HG03558 (cell line): Measurements from ENCODE around the gene PDE3A.
"Not testable (repeated sequence)": the region's sequence is repeated elsewhere in the genome, so short reads cannot be mapped to it uniquely, and the experiment has no call there.

Experiments used
- ATAC-seq: cut with Tn5 transposase; IDR thresholded peaks from one replicate; pipeline ENCODE4 v1.9.1; 2021; ENCODE audit warnings: moderate number of reproducible peaks; ENCODE audit not compliant: unreplicated experiment; ENCODE audit errors: extremely low read depth

PDE3A gene

GRCh38 chr12:20525064-20525610, 156.8 kb downstream of the PDE3A start:
- ATAC-seq: no peak

DNA sequence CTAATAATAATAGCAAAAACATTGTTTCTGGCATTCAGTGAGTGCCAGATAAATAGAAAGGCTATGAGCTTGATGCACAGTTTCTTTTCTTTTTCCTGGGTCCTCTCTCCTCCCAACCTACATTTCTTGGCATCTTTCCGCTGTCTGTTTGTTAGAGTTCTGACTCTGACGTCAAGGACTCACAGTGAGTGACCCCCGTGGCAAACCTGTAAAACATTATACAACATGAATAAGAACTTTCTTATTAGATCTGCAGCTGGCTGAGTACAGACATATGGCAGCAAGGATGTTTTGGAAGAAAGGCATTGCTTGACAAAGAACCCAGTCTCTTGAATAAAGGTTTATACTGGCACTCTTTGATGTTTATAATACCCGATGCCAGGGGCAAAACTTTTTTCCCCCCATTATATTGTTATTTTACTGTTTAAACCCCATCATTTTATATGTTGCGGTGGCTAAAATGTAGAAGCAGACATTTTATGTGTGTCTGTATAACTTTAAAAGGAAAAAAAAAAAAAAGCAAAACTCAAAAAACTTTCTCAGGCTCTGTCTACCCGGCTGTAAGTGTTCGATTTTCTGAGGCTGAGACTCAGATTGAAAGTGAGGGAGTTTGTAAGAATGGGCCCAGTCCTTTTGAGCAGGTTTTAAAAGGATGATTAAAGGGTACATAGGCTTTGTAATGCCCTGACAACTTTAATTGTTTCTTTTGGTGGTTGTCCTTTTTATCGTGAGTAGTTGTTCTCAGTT, 159.3 kb downstream of the PDE3A start:
- ATAC-seq: no peak

- no peak for ATAC-seq
These were observed 159.9 kb downstream of the PDE3A start for GRCh38 chr12:20528208-20528607.

- no peak for ATAC-seq
These were observed 177.9 kb downstream of the PDE3A start for GRCh38 chr12:20546267-20546666.

DNA sequence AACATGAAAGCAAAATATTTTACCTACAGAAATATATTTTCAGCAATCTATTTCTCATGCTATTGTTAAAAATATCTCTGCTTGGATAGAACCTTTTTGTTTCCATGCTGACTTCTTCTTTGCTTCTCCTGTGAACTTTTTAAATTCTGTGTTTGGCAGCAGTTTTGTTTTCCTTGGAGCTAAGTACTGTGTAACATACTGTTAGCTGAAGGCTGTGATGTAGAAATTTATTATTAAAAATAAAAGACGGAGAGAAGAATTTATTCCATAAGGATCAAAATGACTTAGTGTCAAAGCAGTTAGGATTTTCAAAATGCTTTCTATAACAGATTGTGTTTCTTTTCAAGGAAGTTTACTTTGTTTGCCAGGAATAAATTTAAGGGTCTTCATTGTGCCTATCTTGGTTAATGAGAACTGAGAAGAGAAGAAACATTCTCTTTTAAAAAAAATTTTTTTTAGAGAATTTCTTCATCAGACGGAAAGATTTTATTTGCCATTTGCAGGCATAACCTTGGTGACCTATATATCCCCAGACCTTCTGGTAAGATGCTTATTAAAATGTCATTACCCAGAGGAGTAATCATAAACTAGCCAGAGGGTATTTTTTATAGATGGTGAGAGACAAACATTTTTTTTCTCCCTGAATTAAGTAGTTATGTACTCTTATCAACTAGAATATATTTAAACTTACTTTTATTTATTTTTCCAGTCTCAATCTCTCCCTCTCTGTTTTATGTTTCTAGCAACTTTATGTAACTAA, 179.7 kb downstream of the PDE3A start:
- no peak for ATAC-seq

GRCh38 chr12:20548611-20549010, 180.3 kb downstream of the PDE3A start:
- no peak for ATAC-seq

DNA sequence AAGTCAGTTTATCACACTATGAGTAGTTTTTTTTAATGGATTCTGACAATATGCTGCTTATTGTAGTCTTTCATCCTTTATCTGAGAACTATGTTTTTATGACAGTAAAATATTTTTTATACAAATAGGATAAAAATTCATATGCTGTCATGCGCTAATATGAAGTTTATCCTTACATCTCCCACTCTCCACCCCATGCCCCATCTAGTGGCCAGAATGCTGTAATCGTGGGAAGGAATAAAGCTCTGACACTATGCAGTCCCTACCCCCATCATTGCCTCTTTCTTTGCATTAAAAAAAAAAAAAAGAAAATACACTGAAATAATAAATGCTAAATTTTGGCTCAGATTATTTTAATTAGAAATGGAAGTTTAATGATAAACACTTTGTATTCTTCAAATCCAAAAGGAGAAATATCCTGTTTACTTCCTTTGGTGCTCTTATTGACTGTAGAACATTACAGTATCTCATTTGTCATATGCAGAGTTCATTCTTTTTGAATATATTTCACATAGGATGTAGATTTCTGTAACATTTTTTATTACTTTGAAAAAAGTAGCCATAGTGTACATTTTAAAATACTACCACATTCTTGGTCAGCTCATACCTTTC, 180.9 kb downstream of the PDE3A start:
- no peak for ATAC-seq

DNA sequence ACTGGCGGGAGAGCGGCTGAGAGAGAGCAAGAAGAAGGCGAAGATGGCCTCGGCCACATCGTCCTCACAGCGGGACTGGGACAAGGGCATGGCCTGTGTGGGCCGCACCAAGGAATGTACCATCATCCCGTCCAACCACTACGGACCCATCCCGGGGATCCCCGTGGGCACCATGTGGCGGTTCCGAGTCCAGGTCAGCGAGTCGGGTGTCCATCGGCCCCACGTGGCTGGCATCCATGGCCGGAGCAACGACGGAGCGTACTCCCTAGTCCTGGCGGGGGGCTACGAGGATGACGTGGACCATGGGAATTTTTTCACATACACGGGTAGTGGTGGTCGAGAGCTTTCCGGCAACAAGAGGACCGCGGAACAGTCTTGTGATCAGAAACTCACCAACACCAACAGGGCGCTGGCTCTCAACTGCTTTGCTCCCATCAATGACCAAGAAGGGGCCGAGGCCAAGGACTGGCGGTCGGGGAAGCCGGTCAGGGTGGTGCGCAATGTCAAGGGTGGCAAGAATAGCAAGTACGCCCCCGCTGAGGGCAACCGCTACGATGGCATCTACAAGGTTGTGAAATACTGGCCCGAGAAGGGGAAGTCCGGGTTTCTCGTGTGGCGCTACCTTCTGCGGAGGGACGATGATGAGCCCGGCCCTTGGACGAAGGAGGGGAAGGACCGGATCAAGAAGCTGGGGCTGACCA, 183.6 kb downstream of the PDE3A start:
- ATAC-seq: not testable (repeated sequence)

DNA sequence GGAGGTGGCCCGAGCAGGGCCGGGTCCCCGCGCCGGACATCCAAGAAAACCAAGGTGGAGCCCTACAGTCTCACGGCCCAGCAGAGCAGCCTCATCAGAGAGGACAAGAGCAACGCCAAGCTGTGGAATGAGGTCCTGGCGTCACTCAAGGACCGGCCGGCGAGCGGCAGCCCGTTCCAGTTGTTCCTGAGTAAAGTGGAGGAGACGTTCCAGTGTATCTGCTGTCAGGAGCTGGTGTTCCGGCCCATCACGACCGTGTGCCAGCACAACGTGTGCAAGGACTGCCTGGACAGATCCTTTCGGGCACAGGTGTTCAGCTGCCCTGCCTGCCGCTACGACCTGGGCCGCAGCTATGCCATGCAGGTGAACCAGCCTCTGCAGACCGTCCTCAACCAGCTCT, 184.2 kb downstream of the PDE3A start:
- not testable (repeated sequence) for ATAC-seq

DNA sequence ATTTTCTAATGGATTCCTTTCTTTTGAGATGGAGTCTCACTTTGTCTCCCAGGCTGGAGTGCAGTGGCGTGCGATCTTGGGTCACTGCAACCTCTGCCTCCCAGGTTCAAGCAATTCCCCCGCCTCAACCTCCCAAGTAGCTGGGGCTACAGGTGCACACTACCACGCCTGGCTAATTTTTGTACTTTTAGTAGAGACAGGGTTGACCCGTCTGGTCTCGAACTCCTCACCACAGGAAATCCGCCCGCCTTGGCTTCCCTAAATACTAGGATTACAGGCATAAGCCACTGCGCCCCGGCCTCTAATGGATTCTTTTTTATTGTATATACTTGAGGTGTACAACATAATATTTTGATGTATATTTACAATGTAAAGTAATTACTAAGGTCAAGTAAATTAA, 186.7 kb downstream of the PDE3A start:
- ATAC-seq: no peak

DNA sequence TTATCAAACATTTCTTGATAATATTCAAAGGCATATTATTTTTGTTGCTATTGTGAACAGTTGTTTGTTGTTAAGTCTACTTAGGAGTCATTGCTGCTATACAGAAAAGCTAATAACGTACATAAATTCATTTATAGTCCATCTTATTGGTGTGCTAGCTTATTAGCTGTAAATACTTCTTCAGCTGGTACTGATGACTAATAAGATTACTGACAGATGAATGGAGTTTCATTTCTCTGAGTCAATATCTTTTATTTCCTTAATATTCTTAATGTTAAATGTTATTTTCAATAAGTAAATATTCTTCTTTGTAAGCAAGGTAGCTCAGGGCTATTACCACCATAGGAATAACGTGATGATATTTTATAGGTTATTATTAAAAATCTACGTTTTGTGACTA, 187.4 kb downstream of the PDE3A start:
- ATAC-seq: no peak

- no peak for ATAC-seq
These were observed 188.8 kb downstream of the PDE3A start for GRCh38 chr12:20557096-20557495.

GRCh38 chr12:20560935-20561334, 192.6 kb downstream of the PDE3A start:
- no peak for ATAC-seq

DNA sequence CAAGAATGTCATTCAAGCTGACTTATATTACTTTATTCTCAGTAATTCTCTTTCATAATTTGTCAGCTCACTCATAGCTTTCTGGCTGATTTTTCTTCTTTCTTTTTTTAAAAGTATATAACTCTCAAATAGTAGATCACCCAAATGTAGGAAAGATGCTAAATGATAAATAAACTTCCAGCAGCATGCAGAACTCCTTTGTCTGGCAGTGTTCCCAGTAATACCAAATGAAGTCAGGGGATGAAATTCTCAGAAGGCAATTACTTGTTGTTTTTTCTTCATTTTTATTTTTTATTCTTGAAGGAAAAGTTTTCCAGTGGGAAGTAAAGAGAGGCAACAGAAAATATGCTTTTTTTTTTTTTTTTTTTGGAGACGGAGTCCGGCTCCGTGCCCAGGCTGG, 193.5 kb downstream of the PDE3A start:
- no peak for ATAC-seq

GRCh38 chr12:20567413-20567812, 199.1 kb downstream of the PDE3A start:
- ATAC-seq: no peak

DNA sequence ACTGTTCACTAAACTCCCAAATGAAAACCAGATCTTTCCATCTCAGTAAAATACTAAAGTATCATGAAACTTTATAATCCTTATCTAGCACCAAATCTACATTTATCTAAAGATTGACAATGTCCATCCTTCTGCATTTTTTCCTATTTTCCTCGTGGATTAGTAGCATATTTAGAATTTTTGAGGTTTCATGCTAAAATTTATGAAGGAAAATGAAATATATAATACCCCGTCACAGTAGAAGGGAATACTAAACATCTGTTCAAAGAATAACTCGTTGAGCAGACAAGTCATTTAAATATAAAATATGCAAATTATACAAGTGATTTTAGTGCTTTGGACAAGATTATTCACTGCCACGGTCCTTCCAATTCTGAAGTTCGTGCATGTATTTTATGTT, 204.1 kb downstream of the PDE3A start:
- no peak for ATAC-seq

DNA sequence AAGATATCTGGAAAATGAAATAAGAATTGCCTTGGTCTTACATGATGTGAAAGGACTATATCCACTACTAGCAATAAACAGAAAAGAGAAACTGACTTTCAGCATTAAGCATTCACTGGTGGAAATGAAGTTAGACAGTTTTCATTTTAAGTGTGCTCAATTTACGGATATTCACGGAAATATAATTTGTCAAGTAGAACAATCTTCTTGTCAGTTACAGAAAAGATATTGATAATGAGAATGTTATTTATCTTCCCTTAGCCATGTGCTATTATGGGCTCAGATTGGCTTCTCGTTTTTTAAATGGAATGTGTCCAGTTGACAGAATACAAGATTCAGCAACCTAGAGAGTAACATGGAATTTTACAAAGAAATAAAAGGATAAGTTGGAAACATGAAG, 208.2 kb downstream of the PDE3A start:
- ATAC-seq: no peak

GRCh38 chr12:20577054-20577453, 208.7 kb downstream of the PDE3A start:
- ATAC-seq: no peak

GRCh38 chr12:20578142-20578541, 209.8 kb downstream of the PDE3A start:
- no peak for ATAC-seq

DNA sequence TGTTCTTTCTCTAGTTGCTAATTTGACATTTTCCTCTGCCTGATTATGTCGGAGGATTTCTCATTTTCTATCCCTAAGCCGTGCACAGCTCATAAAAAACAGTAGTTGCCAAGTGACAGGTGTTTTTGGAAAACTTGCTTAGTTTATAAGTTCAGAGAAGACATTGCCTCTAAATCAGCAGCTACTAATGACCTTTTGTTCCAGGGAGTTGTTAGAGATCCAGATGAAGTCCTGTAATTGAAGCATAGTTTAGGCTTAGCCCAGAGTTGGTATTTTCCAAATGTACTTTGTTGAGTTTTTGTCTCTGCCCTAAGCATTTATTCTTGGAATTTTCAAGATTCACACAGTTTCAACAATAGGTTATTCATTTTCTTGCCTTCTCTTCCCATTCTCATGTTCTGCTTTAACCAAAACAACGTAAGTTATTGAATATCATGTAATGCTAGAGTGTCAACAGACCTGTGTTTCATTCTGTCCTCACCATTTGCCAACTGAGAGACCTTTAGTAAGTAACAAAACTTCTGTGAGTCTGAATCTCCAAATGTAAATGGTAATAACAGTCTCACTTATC, 216.8 kb downstream of the PDE3A start:
- ATAC-seq: no peak
